HG03025 (cell line): ENCODE results near the gene TFRC.
"Not testable (repeated sequence)": the region's sequence is repeated elsewhere in the genome, so short reads cannot be mapped to it uniquely, and the experiment has no call there.

Source experiments
- ATAC-seq: cut with Tn5 transposase; IDR thresholded peaks from one replicate; pipeline ENCODE4 v1.9.1; 2021; ENCODE audit warnings: mild to moderate bottlenecking, moderate library complexity; ENCODE audit not compliant: unreplicated experiment, low FRiP score

The TFRC gene

DNA sequence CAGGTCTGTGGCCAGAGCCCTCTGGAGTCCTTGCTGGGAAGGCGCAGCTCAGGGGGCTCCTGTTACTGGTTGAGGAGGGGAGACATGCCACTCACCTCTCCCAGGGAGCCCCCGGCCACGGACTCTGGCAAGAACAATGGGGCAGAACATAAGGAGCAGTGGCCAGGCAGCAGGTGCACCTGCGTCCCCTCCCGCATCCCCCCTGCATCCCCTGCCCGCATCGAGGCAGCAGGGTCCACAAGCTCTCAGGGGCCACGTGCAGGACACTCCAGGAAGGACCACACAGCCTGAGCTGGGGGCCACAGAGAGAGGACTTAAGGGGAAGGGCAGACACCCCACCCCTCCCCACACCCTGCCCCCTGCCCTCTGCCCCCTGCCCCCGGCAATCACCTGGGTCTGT is 73.0 kb downstream of the TFRC start:
- ATAC-seq, result no peak

DNA sequence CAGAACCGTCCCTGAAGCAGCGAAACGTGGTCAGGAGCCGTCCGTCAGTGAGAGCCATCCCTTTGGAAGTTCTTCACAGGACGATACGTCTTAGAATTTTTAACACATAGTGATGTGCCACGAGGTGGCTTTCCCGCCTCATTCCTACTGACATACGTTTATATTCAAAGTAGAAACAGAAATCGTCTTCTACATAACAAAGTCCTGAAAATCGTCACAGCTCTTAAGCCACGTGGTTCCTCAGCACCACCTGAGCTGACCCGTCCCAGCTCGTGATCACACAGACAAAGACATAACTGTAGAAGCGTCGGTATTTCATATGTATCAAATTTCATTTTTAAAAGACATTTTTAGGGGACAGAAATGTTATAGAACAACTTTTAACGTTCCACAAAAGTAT is 73.5 kb downstream of the TFRC start:
- no peak for ATAC-seq

DNA sequence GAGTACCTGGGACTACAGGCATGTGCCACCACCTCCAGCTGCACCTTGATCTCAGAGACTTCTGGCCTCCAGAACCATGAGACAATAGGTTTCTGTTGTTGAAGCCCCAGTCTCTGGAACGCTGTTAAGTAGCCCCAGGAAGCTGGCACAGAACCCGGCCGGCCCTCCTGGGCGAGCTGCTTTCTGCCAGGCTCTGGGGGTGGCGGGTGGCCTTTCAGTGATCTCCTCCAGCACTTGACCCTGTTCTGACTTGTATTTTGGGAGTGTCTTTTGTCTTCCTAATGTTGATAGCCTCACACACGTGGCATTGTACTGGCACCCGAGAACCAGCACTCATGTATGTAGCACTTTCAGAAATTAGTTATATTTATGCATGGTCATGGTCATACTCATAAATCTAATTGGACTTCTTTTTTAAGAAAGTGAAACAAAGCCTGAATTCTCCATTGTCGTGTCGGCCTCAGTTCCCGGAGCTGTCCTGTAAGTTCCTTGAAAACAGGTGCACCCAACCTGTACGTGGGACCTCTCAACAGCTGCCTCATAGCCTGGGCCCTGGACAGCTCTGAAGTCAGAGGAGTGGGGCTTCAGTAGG is 74.0 kb downstream of the TFRC start:
- ATAC-seq, result no peak

DNA sequence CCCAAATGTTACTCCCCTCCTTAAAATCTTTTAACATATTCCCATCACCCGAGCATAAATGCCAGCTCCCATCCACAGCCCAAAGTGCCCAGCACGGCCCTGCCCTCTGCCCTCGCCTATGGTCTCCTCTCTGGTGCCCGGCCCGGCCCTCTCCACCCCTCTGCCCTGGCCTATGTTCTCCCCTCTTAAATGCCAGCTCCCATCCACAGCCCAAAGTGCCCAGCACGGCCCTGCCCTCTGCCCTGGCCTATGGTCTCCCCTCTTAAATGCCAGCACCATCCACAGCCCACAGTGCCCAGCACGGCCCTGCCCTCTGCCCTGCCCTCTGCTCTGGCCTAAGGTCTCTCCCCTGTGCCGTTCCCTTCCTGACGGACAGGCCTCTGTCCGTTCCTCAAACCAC is 76.6 kb downstream of the TFRC start:
- not testable (repeated sequence) for ATAC-seq

DNA sequence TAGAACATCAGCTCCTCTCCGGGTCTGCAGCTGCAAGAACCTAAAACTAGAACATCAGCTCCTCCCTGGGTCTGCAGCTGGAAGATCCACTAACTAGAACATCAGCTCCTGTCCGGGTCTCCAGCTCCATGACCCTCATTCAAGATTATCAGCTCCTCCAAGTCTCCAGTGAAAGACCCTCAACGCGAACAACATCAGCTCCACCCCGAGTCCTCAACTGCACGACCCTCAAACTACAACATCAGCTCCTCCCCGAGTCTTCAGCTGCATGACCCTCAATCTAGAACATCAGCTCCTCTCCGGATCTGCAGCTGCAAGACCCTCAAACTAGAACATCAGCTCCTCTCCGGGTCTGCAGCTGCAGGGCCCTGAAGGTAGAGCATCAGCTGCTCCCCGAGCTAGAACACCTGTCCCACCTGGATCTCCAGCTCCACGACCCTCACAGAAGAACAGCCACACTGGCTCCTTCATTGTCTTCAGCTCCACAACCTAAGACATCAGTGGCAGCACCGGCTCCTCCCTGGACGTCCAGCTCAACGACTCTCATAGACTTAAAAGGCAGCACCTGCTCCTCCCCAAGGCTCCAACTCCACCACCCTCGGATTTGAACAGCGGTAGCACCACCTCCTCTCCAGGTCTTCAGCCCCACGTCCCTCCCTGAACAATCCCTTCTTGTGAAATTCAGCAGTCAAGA is 77.4 kb downstream of the TFRC start:
- ATAC-seq, result not testable (repeated sequence)

DNA sequence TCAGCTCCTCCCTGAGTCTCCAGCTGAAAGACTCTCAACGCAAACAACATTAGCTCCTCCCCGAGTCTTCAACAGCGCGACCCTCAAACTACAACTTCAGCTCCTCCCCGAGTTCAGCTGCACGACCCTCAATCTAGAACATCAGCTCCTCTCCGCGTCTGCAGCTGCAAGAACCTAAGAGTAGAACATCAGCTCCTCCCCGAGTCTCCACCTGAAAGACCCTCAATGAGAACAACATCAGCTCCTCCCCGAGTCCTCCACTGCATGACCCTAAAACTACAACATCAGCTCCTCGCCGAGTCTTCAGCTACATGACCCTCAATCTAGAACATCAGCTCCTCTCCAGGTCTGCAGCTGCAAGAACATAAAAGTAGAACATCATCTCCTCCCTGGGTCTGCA is 78.3 kb downstream of the TFRC start:
- no peak for ATAC-seq

DNA sequence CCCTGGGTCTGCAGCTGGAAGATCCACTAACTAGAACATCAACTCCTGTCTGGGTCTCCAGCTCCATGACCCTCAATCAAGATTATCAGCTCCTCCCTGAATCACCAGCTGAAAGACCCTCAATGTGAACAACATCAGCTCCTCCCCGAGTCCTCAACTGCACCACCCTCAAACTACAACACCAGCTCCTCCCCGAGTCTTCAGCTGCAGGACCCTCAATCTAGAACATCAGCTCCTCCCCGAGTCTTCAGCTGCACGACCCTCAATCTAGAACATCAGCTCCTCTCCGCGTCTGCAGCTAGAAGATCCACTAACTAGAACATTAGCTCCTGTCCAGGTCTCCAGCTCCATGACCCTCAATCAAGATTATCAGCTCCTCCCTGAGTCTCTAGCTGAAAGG is 79.2 kb downstream of the TFRC start:
- not testable (repeated sequence) for ATAC-seq

DNA sequence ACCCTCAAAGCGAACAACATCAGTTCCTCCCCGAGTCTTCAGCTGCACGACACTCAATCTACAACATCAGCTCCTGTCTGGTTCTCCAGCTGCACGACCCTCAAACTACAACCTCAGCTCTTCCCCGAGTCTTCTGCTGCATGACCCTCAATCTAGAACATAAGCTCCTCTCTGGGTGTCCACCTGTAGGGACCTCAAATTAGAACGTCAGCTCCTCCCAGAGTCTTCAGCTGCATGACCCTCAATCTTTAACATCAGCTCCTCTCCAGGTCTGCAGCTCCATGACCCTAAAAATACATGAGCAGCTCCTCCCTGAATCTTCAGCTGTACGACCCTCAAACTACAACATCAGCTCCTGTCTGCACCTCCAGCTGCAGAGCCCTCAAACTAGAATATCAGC is 80.7 kb downstream of the TFRC start:
- not testable (repeated sequence) for ATAC-seq

DNA sequence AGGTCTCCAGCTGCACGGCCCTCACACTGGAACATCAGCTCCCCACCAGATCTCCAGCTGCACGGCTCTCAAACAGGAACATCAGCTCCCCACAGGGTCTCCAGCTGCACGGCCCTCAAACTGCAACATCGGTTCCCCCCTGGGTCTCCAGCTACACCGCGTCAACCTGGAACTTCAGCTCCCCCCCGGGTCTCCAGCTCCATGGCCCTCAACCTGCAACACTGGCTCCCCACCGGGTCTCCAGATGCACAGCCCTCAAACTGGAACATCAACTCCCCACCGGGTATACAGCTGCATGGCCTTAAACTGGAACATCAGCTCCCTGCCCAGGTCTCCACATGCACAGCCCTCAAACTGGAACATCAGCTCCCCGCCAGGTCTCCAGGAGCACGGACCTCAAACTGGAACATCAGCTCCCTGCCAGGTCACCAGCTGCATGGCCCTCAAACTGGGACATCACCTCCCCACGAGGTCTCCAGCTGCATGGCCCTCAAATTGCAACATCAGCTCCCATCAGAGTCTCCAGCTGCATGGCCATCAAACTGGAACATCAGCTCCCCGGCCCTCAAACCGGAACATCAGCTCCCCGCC is 81.4 kb downstream of the TFRC start:
- ATAC-seq, result not testable (repeated sequence)

DNA sequence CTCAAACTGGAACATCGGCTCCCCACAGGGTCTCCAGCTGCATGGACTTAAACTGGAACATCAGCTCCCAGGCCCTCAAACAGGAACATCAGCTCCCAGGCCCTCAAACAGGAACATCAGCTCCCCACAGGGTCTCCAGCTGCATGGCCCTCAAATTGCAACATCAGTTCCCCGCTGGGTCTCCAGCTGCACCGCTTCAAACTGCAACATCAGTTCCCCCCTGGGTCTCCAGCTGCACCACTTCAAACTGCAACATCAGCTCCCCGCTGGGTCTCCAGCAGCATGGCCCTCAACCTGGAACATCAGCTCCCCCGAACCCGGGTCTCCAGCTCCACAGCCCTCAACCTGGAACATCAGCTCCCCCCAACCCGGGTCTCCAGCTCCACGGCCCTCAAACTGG is 82.0 kb downstream of the TFRC start:
- no peak for ATAC-seq
